Measurements from ENCODE around the gene ENTR1.

The ENTR1 gene

DNA sequence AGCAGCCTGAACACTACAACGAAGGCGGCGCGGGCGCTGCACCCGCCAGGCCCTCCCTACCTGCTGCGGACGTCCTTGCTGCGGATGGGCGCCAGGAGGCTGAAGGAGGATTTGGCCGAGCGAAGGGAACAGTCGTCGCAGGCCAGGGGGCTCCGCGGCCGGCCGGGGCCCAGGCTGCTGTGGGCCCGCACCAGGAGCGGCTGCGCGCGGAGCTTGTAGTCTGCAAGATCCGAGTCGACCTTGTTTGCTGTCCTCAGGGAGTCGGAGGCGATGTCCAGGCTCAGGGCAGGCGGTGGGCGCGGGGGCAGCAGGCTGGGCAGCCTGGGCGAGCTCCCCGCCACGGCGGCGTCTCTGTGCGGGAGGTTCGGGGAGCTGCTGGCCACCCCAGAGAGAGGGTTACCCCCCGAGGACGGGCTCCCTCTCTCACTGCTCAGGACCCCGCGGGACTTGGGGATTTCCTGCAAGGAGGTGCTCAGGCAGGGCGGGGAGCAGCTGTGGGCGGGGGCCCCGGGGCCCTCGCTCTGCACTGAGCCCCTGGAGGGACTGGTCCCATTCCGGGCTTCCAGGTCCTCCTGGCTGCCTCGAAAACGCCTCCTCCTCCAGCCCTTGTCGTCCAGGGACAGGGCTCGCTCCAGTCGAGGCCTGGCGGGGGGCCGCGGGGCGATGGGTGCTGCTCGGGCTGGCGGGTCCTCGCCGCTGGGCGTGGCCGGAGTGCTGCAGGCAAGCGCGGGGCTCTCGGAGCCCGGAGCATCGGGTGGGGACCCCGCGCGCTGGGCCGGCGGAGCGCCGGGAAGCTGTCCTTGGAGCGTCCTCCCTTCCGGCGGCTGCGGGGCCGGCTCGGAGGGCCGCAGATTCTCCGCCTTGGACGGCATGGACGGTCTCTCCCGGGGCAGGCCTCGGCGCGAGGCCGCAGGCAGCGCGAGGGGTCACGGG is 28.4 kb upstream of the ENTR1 start:
- TF ChIP-seq CTCF (IDR thresholded peaks at IDR 0.05; ENCODE audit: low read depth, low read length, poor library complexity, severe bottlenecking) = no peak
- TF ChIP-seq EZH2phosphoT487 (IDR thresholded peaks at IDR 0.05; ENCODE audit: borderline replicate concordance, low read length) = no peak
- Histone ChIP-seq H3K4me1 (ENCODE audit: control insufficient read depth, low read length) (peaks cover 27% of the 10 kb centered on the region), H4K20me1 (ENCODE audit: control insufficient read depth, insufficient read depth, low read depth, low read length) (peaks cover 18% of the 10 kb centered on the region; the same call in 1 of the 2 replicates)

GRCh38 chr9:136437839-136438547 is 27.6 kb upstream of the ENTR1 start:
- H3K4me2 ChIP-seq (ENCODE audit: low read length) = peak overlapping the region; percentile 83
- H3F3A ChIP-seq (ENCODE audit: control insufficient read depth, insufficient read depth) = peaks cover 9% of the 10 kb centered on the region; the same call in 1 of the 2 replicates
- peak overlapping the region; percentile 94 for H3K4me3 ChIP-seq (ENCODE audit: low read length)
- H3K27me3 ChIP-seq (ENCODE audit: control insufficient read depth, low read length) = no peaks in the 10 kb centered on the region
- H3K36me3 ChIP-seq (ENCODE audit: control insufficient read depth, low read length) = peaks cover 40% of the 10 kb centered on the region
- H3K27ac ChIP-seq (ENCODE audit: low read depth, low read length) = no peak overlapping the region
- TF ChIP-seq EZH2phosphoT487 (IDR thresholded peaks at IDR 0.05; ENCODE audit: borderline replicate concordance, low read length) (no peak), CTCF (IDR thresholded peaks at IDR 0.05; ENCODE audit: low read depth, low read length, poor library complexity, severe bottlenecking) (no peak)
- peaks cover 50% of the 10 kb centered on the region for H3K79me2 ChIP-seq (ENCODE audit: control insufficient read depth, low read length)
- H3K9me2 ChIP-seq (replicated peaks; ENCODE audit: control insufficient read depth, low read length) = no peaks in the 10 kb centered on the region
- no peaks in the 10 kb centered on the region for H3K9me3 ChIP-seq (ENCODE audit: control insufficient read depth, insufficient read depth, low read length)
- H4K20me1 ChIP-seq (ENCODE audit: control insufficient read depth, insufficient read depth, low read depth, low read length) = peaks cover 18% of the 10 kb centered on the region; the same call in 1 of the 2 replicates
- peaks cover 27% of the 10 kb centered on the region for H3K4me1 ChIP-seq (ENCODE audit: control insufficient read depth, low read length)

More for the DNA sequence above, 28.4 kb upstream of the ENTR1 start:
- Histone ChIP-seq H3K9me3 (ENCODE audit: control insufficient read depth, insufficient read depth, low read length) (no peaks in the 10 kb centered on the region), H3F3A (ENCODE audit: control insufficient read depth, insufficient read depth) (peaks cover 9% of the 10 kb centered on the region; the same call in 1 of the 2 replicates), H3K27ac (ENCODE audit: low read depth, low read length) (peak overlapping the region; percentile 30), H3K79me2 (ENCODE audit: control insufficient read depth, low read length) (peaks cover 50% of the 10 kb centered on the region), H3K36me3 (ENCODE audit: control insufficient read depth, low read length) (peaks cover 41% of the 10 kb centered on the region), H3K27me3 (ENCODE audit: control insufficient read depth, low read length) (no peaks in the 10 kb centered on the region), H3K4me3 (ENCODE audit: low read length) (peak overlapping the region; percentile 94), H3K9me2 (replicated peaks; ENCODE audit: control insufficient read depth, low read length) (no peaks in the 10 kb centered on the region), H3K4me2 (ENCODE audit: low read length) (peak overlapping the region; percentile 83)

DNA sequence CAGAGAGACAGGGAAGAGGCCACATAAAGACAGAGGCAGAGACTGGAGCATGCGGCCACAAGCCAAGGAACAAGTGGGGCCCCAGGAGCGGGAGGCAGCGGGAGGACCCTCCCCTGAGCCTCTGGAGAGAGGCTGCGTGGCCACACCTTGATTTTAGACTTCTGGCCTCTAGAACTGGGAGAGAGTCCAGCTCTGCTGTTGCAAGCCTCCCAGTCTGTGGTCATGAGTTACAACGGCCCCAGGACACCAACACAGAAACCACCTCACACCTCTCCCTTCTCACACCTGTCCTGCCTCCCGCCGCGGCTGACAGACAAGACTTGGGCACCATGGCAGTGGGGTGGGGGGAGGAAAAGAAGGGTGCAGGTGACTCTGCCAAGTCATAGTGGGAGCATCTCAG is 27.0 kb upstream of the ENTR1 start:
- Histone ChIP-seq H3K4me2 (ENCODE audit: low read length) (peak overlapping the region; percentile 83), H4K20me1 (ENCODE audit: control insufficient read depth, insufficient read depth, low read depth, low read length) (peaks cover 18% of the 10 kb centered on the region; the same call in 1 of the 2 replicates), H3K36me3 (ENCODE audit: control insufficient read depth, low read length) (peaks cover 34% of the 10 kb centered on the region), H3F3A (ENCODE audit: control insufficient read depth, insufficient read depth) (peaks cover 9% of the 10 kb centered on the region; the same call in 1 of the 2 replicates), H3K4me3 (ENCODE audit: low read length) (peak overlapping the region; percentile 94), H3K9me3 (ENCODE audit: control insufficient read depth, insufficient read depth, low read length) (no peaks in the 10 kb centered on the region), H3K27me3 (ENCODE audit: control insufficient read depth, low read length) (no peaks in the 10 kb centered on the region), H3K9me2 (replicated peaks; ENCODE audit: control insufficient read depth, low read length) (no peaks in the 10 kb centered on the region), H3K79me2 (ENCODE audit: control insufficient read depth, low read length) (peaks cover 50% of the 10 kb centered on the region), H3K4me1 (ENCODE audit: control insufficient read depth, low read length) (peaks cover 27% of the 10 kb centered on the region), H3K27ac (ENCODE audit: low read depth, low read length) (no peak overlapping the region)
- TF ChIP-seq EZH2phosphoT487 (IDR thresholded peaks at IDR 0.05; ENCODE audit: borderline replicate concordance, low read length) (no peak), CTCF (IDR thresholded peaks at IDR 0.05; ENCODE audit: low read depth, low read length, poor library complexity, severe bottlenecking) (no peak)

Data from DOHH2 (cell line).